H9 (cell line): Measurements from ENCODE around the gene SF1. TPM values are rescaled to one million over a fixed set of nuclear protein-coding genes. Genes with fewer than 3 reads are reported as not detected.

Experiments
- DNase-seq: peaks from one replicate; pipeline ENCODE4 v3.0.0-alpha.2; 2017
- H2AFZ ChIP-seq: one replicate; pipeline ENCODE4 v1.6.1; 2013; ENCODE audit warnings: mild to moderate bottlenecking, low read length, control low read depth, moderate library complexity
- H2AK5ac ChIP-seq: 2 replicates; pipeline ENCODE4 v1.6.1; 2013; ENCODE audit warnings: low read length, control low read depth, mixed read lengths; ENCODE audit not compliant: insufficient read length
- H2BK120ac ChIP-seq: one replicate; pipeline ENCODE4 v1.6.1; 2013; ENCODE audit warnings: low read depth, mild to moderate bottlenecking, low read length, control low read depth, inconsistent platforms; ENCODE audit not compliant: poor library complexity, severe bottlenecking
- H2BK12ac ChIP-seq: 2 replicates; pipeline ENCODE4 v1.6.1; 2013; ENCODE audit warnings: low read length, control low read depth, mixed read lengths, low read depth; ENCODE audit not compliant: insufficient read length
- H2BK15ac ChIP-seq: 2 replicates; pipeline ENCODE4 v1.6.1; 2013; ENCODE audit warnings: low read depth, low read length, control low read depth
- H2BK20ac ChIP-seq: one replicate; pipeline ENCODE4 v1.6.1; 2013; ENCODE audit warnings: low read depth, mild to moderate bottlenecking, low read length, control low read depth, inconsistent platforms; ENCODE audit not compliant: poor library complexity, severe bottlenecking
- H2BK5ac ChIP-seq: 2 replicates; pipeline ENCODE4 v1.6.1; 2013; ENCODE audit warnings: low read length, control low read depth, mixed read lengths; ENCODE audit not compliant: insufficient read length
- H3K14ac ChIP-seq: 2 replicates; pipeline ENCODE4 v1.6.1; 2013; ENCODE audit warnings: low read length, control low read depth; ENCODE audit not compliant: insufficient read depth
- H3K18ac ChIP-seq: 2 replicates; pipeline ENCODE4 v1.6.1; 2013; ENCODE audit warnings: low read depth, mild to moderate bottlenecking, mixed read lengths, low read length, control low read depth; ENCODE audit not compliant: insufficient read length
- H3K23ac ChIP-seq: 2 replicates; pipeline ENCODE4 v1.6.1; 2013; ENCODE audit warnings: low read length, control low read depth, mixed read lengths, low read depth; ENCODE audit not compliant: insufficient read length
- H3K23me2 ChIP-seq: 2 replicates; pipeline ENCODE4 v1.6.1; 2013; ENCODE audit warnings: low read depth, mild to moderate bottlenecking, mixed read lengths, low read length, control low read depth; ENCODE audit not compliant: insufficient read length, poor library complexity, severe bottlenecking
- H3K27ac ChIP-seq: 2 replicates; pipeline ENCODE4 v1.5.1; 2013; ENCODE audit warnings: low read length, control low read depth, mixed read lengths, low read depth; ENCODE audit not compliant: insufficient read length
- H3K27me3 ChIP-seq: 2 replicates; pipeline ENCODE4 v1.6.1; 2013; ENCODE audit warnings: low read length, control low read depth, inconsistent platforms; ENCODE audit not compliant: insufficient read depth
- H3K4ac ChIP-seq: 2 replicates; pipeline ENCODE4 v1.6.1; 2013; ENCODE audit warnings: low read depth, mild to moderate bottlenecking, control low read depth, inconsistent platforms, low read length, moderate library complexity
- H3K4me1 ChIP-seq: 2 replicates; pipeline ENCODE4 v1.6.1; 2013; ENCODE audit warnings: low read length, control low read depth, inconsistent platforms; ENCODE audit not compliant: insufficient read depth
- H3K4me2 ChIP-seq: 2 replicates; pipeline ENCODE4 v1.6.1; 2013; ENCODE audit warnings: low read length, control low read depth, mixed read lengths; ENCODE audit not compliant: insufficient read length, insufficient read depth
- H3K56ac ChIP-seq: 2 replicates; pipeline ENCODE4 v1.6.1; 2013; ENCODE audit warnings: low read depth, mild to moderate bottlenecking, mixed read lengths, low read length, control low read depth; ENCODE audit not compliant: insufficient read length
- H3K79me1 ChIP-seq: 2 replicates; pipeline ENCODE4 v1.6.1; 2013; ENCODE audit warnings: low read depth, mild to moderate bottlenecking, moderate library complexity, low read length, control low read depth, inconsistent platforms; ENCODE audit not compliant: insufficient read depth, poor library complexity, severe bottlenecking
- H3K79me2 ChIP-seq: 2 replicates; pipeline ENCODE4 v1.6.1; 2013; ENCODE audit warnings: low read length, control low read depth, inconsistent platforms; ENCODE audit not compliant: insufficient read depth
- H3K9ac ChIP-seq: 2 replicates; pipeline ENCODE4 v1.6.1; 2013; ENCODE audit warnings: low read length, control low read depth, mixed read lengths; ENCODE audit not compliant: insufficient read length; ENCODE audit errors: extremely low read depth
- H3K9me3 ChIP-seq: one replicate; pipeline ENCODE4 v1.6.1; 2013; ENCODE audit warnings: low read depth, low read length, inconsistent platforms; ENCODE audit not compliant: control insufficient read depth
- H3T11ph ChIP-seq: one replicate; pipeline ENCODE4 v1.6.1; 2013; ENCODE audit warnings: mild to moderate bottlenecking, low read length, control low read depth, inconsistent platforms
- H4K20me1 ChIP-seq: one replicate; pipeline ENCODE4 v1.6.1; 2013; ENCODE audit not compliant: control insufficient read depth, insufficient read length, insufficient read depth
- H4K5ac ChIP-seq: 2 replicates; pipeline ENCODE4 v1.6.1; 2013; ENCODE audit warnings: low read depth, mild to moderate bottlenecking, mixed read lengths, low read length, control low read depth; ENCODE audit not compliant: insufficient read length
- H4K8ac ChIP-seq: replicated peaks from 2 replicates; pipeline ENCODE4 v1.6.1; 2013; ENCODE audit warnings: low read length, control low read depth, mixed read lengths, low read depth; ENCODE audit not compliant: insufficient read length
- H4K91ac ChIP-seq: 2 replicates; pipeline ENCODE4 v1.6.1; 2013; ENCODE audit warnings: low read depth, mild to moderate bottlenecking, moderate library complexity, mixed read lengths, low read length, control low read depth; ENCODE audit not compliant: insufficient read length
- H3K27ac Mint-ChIP-seq, 3 experiments: 2 replicates in 2 of 3; 3 replicates in 1 of 3; pipeline ENCODE4 v1.8.0; 2020 to 2021; ENCODE audit warnings: mixed read lengths in 3 of 3, mild to moderate bottlenecking in 1 of 3, moderate library complexity in 1 of 3
- H3K27me3 Mint-ChIP-seq: 2 replicates; pipeline ENCODE4 v1.8.0; 2021; ENCODE audit warnings: low read depth, mild to moderate bottlenecking, moderate library complexity, mixed read lengths
- H3K36me3 Mint-ChIP-seq, 3 experiments: 2 replicates in 2 of 3; 3 replicates in 1 of 3; pipeline ENCODE4 v1.8.0; 2020 to 2021; ENCODE audit warnings: low read depth in 3 of 3, mixed read lengths in 3 of 3; ENCODE audit not compliant: insufficient read depth in 1 of 3
- H3K4me1 Mint-ChIP-seq, 2 experiments: 2 replicates each; pipeline ENCODE4 v1.8.0; 2020; ENCODE audit warnings: mixed read lengths in 2 of 2
- H3K4me3 Mint-ChIP-seq, 2 experiments: 2 replicates in 1 of 2; 3 replicates in 1 of 2; pipeline ENCODE4 v1.8.0; 2020 to 2021; ENCODE audit warnings: mild to moderate bottlenecking in 2 of 2, mixed read lengths in 2 of 2, moderate library complexity in 1 of 2
- H3K9me3 Mint-ChIP-seq, 2 experiments: 2 replicates in 1 of 2; 3 replicates in 1 of 2; pipeline ENCODE4 v1.8.0; 2020; ENCODE audit warnings: mild to moderate bottlenecking in 2 of 2, mixed read lengths in 2 of 2, moderate library complexity in 1 of 2
- CTCF ChIP-seq: fragments of 200-600 bp; sonication (generic); conservative IDR thresholded peaks from 3 replicates; pipeline ENCODE4 v1.8.0; 2021; ENCODE audit warnings: antibody characterized with exemption, mild to moderate bottlenecking
- WGBS: extraction: QIAGEN DNeasy Blood & Tissue Kit; methylation state at CpG from one replicate; pipeline ENCODE4 v1.1.7; 2013; ENCODE audit warnings: missing lambda C conversion rate, low lambda C conversion rate, mixed read lengths; ENCODE audit not compliant: insufficient read length; ENCODE audit errors: extremely low coverage; 5-methylcytosine and 5-hydroxymethylcytosine counted together
- total RNA-seq: library from RNA; stranded (reverse); gene quantifications from 2 replicates; pipeline ENCODE4 v1.2.1, GENCODE V29; 2021

The SF1 gene
- total RNA-seq, 1 experiment from 2014 or later = 528 TPM

GRCh38 chr11:64755681-64756361 lies 22.5 kb downstream of the SF1 start:
- Histone ChIP-seq H2AK5ac (no peak overlapping the region), H3K56ac (no peak overlapping the region), H3T11ph (no peak overlapping the region), H4K91ac (no peak overlapping the region), H2BK12ac (no peak overlapping the region), H3K9ac (no peak overlapping the region), H2AFZ (no peak overlapping the region), H3K4me2 (no peak overlapping the region), H3K4ac (no peak overlapping the region), H2BK15ac (no peak overlapping the region), H4K5ac (no peak overlapping the region), H3K23ac (no peak overlapping the region), H3K18ac (no peak overlapping the region), H3K4me1 (no peaks in the 10 kb centered on the region; the same call in 1 of the 2 replicates), H2BK5ac (no peak overlapping the region), H3K9me3 (no peaks in the 10 kb centered on the region), H3K23me2 (no peaks in the 10 kb centered on the region), H4K20me1 (no peaks in the 10 kb centered on the region), H3K79me2 (no peaks in the 10 kb centered on the region), H3K79me1 (no peaks in the 10 kb centered on the region), H4K8ac (no peak overlapping the region), H3K27me3 (no peaks in the 10 kb centered on the region), H3K14ac (no peak overlapping the region), H2BK20ac (no peak overlapping the region), H3K27ac (no peak overlapping the region), H2BK120ac (no peak overlapping the region)
- H3K4me1 Mint-ChIP-seq = peaks cover 25 to 47% of the 10 kb centered on the region in 2 experiments
- no peaks in the 10 kb centered on the region; the same call in none of the 2 replicates for H3K27me3 Mint-ChIP-seq
- WGBS = no CpG with 5 or more reads among the region's 13 CpGs
- no peaks in the 10 kb centered on the region for H3K9me3 Mint-ChIP-seq
- peaks cover 0 to 9% (median 4%) of the 10 kb centered on the region in 3 experiments; a peak in 4 of 7 replicates for H3K36me3 Mint-ChIP-seq
- no peak for DNase-seq
- no peak overlapping the region for H3K27ac Mint-ChIP-seq
- TF ChIP-seq CTCF = no peak
- no peak overlapping the region for H3K4me3 Mint-ChIP-seq
